ENCODE measurements around the gene CARTPT. TPM values are rescaled to one million over a fixed set of nuclear protein-coding genes. Genes with fewer than 3 reads are reported as not detected.
A peak's percentile ranks its signal among the peaks of the same experiment; 100 is the strongest.

The CARTPT gene
- polyA plus RNA-seq, 1 donor, result not detected

DNA sequence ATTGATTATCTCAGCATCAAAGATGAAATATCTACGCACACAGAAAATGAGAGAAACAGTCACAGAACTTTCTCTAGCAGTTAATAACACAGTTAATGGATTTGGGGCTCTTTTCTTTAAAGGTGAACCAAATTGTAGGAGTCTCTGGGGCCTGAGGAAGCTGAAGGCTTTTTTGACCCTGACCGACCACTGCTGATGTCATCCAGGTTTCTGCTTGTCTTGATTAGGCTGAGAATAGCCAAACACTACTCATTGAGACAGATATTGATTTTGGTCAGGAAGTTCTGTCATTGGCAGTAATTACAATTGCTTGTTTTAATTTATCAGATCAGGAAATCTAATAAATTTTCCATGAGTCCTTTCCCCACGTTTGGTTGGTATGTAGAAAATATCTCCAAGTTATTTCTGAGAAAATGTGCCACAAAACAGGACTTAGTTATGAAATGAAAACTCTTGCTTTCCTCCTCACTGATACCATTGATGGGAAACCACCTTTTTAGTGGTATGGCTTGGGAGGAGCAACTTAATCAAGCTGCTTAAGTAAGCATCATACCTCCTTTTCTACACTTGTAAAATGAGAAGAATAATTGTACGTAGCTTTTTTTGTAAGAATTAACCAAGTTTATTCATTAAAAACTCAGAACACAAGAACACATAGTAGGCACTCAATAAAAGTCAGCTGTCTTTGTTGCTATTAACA is 19.7 kb downstream of the CARTPT start:
- no peak for DNase-seq

DNA sequence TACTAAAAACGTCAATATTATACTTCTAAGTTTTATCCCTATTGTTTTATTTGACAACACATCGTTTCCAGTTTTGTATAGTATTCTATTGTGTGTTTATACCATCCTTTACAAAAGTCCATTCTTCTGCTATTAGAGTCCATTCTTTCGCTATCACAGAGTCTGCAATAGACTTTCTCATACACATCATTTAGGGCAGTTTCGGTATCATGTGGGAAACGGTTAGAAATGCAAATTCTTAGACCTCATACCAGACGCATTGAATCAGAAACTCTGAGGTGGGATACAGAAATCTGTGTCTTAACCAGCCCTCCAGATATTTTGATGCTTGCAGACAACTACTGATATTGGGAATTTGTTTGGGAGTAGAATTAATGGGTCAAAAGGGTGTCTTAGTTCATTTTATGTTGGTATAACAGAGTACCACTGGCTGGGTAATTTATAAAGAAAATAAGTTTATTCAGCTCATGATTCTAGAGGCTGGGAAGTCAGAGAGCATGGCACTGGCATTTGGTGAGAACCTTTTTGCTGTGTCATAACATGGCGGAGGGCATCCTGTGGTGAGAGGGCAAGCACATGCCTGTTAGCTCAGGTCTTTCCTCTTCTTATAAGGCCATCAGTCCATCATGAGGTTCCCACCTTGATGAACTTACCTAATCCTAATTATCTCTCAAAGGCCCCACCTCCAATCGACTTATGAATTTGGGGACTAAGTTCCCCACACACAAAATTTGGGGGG is 21.1 kb downstream of the CARTPT start:
- no peak for DNase-seq

DNA sequence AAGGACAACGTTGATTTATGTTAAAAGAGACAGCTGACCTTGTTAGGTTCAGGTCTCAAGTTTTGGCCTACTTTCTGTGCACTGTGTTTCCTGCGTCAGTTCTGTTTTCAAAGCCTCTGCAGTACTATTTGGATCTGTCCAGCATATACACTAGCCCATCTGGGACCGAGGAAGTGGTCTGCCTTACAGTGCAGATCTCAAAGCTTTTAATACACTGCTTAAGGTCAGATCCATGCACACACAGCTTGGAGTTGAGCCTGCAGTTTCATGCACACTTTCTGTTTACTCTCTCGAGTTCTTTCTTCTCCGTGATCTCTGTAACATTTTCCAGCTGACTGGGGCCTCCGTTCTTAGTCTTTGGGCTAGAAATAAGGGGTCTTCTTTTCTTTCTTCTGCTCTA is 24.1 kb downstream of the CARTPT start:
- peak; percentile 11 for DNase-seq

DNA sequence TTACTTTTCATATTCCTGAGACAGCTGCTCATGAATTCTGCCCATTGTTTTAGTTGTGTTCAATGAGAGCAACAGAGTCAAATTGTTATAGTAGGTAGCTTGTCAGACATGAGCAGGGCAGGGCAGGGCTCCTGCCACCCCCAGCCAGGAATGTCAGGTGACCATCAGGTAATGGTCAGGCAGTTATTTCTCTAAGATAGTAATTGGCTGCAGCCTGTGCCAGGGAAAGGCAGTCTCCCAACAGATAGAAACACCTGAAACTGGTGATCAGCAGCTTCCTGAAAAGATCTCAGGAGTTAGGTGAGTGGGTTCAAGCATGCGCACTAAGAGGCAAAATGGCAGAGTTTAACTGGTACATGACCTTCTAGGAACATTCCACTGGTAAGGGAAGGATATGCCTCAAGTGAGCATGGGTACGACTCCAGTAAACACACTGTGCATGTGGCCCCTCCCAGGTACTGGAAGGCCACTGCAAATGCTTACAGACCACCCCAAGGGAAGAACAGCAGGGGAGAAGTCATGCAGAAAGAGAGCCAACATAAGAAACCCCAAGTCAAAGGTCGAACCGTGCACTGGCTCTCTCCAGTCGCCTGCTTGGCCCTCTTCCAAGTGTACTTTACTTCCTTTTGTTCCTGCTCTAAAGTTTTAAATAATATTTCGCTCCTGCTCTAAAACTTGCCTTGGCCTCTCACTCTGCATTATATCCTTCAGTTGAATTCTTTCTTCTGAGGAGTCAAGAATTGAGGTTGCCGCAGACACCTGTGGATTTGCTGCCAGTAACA is 25.1 kb downstream of the CARTPT start:
- no peak for DNase-seq

DNA sequence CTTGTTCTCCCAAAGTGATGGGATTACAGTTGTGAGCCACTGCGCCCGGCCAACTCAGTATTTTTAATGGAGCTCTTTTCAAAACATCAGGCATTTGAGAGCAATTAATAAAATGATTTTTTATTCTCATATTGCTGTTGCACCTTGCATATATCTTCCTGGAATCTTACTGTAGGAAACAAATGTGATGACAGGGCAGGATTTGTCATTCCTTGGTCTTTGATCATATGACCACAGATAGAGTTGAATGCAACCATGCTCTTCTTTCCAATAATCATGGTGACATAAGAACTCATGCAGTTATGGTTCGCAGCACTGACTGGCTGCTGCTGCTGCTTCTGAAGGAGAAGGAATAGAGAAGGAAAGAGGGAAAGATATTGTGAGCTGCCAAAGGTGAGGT is 28.1 kb downstream of the CARTPT start:
- DNase-seq, result no peak

DNA sequence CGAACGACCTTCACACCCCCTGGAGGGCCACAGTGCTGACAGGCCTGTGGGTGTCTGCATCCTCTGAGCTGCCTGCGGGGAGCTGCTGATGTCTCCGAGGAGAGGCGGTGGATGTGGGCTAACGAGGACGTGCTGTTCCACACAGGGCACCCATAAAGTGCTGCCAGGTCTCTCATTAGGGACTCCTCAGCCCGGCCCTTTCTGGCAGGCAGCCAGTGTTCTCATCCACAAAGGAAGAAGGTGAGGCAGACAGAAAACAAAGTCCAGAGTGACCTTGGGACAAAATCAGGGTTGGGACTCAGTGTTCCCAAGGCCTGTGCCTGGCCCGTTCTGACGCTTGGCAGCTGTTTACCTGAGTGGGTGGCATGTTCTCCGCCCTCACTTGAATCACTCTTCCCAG is 29.3 kb downstream of the CARTPT start:
- DNase-seq, result no peak

DNA sequence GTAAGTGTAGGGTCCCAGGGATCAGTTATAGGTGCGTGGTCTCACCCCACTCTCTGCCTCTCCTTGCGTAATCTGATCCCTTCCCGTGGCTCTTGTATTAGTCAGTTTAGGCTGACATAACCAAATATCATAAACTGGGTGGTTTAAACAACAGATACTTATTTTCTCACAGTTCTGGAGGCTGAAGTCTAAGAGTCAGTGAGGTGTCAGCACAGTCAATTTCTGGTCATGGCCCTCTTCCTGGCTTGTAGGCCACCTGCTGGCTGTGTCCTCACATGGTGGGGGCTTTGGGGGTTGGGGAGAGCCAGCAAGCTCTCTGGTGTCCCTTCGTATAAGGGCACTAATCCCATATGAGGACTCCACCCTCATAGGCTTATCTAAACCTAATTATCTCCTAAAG is 32.3 kb downstream of the CARTPT start:
- no peak for DNase-seq

DNA sequence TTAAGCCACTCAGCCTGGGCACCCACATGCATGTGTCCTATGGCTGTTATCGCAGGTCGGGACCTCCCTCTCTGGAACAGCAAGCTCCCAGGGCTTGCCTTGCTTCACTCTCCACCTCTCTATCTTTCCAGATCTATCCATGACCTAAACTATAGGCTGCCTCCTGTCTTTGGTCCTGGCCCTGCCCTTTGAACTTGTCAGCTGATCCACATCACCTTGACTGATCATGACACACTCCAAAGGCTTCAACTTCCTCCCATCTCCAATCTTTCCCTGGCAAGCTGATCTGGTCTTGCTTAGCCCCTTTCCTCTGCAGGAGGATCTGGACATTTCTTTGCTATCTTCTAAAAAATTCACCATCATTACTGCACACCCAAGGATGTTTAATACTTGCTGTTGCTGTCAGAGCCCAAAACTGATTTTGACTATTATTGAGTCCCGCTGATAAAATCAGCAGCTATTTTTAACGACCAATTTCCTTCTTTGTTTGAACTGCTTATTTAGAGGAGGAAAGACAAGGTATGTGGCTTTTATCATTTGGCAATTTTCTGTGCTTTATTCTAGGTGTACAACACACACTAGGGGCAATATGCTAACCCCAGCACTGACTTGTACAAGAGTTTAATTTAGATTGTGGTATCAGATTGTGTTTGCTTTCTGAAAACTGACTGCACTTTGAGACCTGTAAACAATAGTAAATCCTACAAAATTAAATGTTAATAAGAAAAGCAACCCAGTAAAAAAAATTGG is 33.5 kb downstream of the CARTPT start:
- DNase-seq, result no peak

DNA sequence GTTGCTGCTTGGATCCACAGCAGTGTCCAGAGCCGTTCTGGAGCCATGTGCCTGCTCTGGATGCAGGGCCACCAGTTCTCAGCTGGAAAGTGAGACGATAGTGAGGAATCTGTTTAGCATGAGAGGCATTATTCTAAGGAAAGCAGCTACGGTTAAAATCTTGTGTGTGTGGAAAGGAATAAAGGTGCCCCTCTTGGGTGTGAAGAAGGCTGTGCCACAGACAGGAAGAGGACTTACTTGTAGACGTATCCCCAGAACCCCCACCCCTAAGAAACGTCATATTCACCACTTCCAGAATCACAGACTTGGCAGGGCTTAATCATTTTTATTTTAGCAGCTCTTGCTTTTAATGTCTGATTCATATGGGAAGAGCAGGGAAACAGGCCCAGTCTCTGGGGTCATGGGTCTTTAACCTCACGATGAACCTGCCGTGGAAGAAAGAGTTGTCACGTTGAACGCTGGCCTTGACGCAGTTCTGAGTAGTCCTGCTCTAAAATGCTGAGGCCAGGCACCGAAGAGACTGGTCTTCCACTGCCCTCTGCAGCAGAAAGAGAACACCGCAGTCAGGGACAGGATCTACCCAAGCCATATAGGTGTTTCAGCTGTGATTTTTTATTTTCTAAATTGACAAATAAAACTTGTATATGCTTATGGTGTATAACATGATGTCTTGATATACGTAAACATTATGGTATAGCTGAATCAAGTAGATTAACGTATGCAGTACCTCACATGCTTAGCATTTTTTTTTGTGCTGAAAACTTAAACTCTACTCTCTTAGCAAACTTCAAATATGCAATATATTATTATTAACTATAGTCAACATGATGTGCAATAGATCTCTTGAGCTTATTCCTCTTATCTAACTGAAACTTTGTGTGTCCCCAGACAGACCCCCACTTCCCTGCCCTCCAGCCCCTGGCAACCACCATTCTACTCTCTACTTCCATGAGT is 38.8 kb downstream of the CARTPT start:
- DNase-seq, result peak; percentile 36

DNA sequence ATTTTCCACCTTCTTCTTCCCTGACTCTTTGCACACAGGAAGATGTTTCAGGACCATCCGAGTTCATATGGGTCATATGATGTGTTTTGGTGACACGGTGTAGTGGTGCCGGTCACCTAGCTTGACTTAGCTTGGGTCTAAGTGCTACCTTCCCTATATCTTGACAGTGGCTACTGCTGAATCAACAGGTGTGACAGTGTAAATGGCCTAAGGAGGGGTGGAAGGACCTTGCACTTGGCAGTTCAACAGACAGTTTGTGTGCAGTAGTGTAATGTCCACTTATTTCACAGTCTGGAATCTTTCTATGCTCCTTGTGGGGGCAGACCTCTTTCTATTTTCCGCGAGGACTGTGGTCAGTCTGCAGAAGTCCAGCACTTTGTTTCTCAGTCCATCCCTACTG is 43.8 kb downstream of the CARTPT start:
- DNase-seq, result no peak

DNA sequence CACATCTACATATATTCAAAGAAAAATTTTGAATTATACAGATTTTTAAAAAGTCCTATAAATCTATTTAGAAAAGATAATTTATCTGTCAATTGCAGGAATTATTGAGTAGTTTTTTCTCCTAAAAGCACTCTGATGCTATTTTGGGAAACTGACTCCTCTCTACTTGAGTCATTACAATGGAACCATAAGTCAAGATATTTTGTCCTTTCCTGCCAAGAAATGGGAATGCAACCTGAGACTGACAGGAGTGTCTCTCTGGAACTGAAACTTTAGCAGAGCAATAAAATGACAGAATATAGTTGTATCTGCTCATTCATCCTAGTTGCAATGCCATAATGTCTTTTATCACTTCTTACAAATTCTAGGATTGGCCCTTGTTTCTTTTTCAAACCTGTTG is 48.6 kb downstream of the CARTPT start:
- DNase-seq, result no peak

DNA sequence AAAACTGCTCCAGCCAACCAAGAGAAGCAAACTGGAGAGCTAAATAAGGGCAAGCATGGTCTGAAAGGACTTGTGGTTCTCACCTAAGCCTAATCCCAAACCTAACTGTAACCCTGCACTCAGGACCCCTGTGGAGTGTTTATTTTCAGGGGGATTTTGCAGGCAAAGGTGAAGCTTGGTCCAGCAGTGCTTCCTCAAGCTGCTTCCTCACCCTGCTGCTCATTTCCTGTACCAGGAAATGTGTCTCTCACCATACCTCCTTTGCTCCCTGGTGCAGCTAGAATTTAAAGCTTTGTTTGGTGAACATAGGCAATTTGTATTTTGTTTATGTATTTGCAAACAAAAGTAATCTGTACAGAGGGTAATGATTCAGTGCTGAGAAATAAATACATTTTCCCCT is 50.2 kb downstream of the CARTPT start:
- no peak for DNase-seq

DNA sequence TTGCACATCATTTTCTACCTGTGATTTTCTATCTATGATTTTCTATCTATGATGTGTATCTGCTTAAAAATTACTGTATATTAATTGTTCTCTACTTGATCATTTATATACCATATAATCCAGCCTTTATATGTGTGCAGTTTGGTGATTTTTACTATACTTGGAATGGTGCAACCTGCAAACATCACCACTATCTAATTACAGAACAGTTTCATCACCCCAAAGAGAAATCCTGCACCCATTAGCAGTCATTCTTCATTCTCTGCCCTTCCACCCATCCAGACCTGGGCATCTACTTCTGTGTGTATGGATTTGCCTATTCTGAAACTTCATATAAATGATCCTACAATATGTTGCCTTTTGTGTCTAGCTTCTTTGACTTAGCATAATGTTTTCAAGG is 51.3 kb downstream of the CARTPT start:
- DNase-seq, result no peak

Other genes with a start within 250 kb of the CARTPT start
- 19.9 TPM for gene MCCC2, start 131.9 kb upstream of the CARTPT start, polyA plus RNA-seq (ENCODE audit: insufficient read length)